ENCODE results near the gene SIPA1L3.

DNA sequence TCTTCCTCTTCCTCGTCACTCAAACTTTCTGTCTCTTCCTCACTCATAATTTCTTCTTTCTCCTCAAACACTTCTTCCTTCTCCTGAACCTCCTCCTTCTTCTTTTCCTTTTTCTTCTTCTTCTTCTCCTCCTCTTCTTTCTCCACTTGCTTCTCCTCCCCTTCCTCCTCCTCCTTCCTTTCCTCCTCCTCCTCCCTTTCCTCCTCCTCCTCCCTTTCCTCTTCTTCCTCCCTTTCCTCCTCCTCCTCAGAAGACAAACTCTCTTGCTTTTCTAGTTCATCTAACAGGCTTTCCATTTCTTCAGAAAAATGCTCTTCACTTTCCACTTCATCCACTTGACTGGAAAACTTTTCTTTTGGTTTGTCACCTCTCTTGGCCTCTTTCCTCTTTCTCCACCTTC, 20.4 kb upstream of the SIPA1L3 start:
- TF ChIP-seq, protein P1, sequence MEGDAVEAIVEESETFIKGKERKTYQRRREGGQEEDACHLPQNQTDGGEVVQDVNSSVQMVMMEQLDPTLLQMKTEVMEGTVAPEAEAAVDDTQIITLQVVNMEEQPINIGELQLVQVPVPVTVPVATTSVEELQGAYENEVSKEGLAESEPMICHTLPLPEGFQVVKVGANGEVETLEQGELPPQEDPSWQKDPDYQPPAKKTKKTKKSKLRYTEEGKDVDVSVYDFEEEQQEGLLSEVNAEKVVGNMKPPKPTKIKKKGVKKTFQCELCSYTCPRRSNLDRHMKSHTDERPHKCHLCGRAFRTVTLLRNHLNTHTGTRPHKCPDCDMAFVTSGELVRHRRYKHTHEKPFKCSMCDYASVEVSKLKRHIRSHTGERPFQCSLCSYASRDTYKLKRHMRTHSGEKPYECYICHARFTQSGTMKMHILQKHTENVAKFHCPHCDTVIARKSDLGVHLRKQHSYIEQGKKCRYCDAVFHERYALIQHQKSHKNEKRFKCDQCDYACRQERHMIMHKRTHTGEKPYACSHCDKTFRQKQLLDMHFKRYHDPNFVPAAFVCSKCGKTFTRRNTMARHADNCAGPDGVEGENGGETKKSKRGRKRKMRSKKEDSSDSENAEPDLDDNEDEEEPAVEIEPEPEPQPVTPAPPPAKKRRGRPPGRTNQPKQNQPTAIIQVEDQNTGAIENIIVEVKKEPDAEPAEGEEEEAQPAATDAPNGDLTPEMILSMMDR (IDR thresholded peaks at IDR 0.05): no peak
- TF ChIP-seq POLR2AphosphoS5 (IDR thresholded peaks at IDR 0.05; ENCODE audit: low read depth, low read length): no peak
- TF ChIP-seq REST (IDR thresholded peaks at IDR 0.05; ENCODE audit: insufficient read depth in 1 of 2, low read depth in 2 of 2, low read length in 1 of 2): no peak
- no peak for TF ChIP-seq SIN3A (IDR thresholded peaks at IDR 0.05; ENCODE audit: borderline replicate concordance, insufficient read depth, low read depth, low read length)
- no peak for TF ChIP-seq TCF7L2 (IDR thresholded peaks at IDR 0.05; ENCODE audit: low read depth, low read length)

Measured in Panc1 (cell line).